HFFc6 (cell line): ENCODE results near the gene ZBED4. TPM values are rescaled to one million over a fixed set of nuclear protein-coding genes. Genes with fewer than 3 reads are reported as not detected.

Experiments
- DNase-seq: peaks from one replicate; pipeline ENCODE4 v3.0.0-alpha.2; 2018
- H3K27ac Mint-ChIP-seq: 2 replicates; pipeline ENCODE4 v1.8.0; 2020; ENCODE audit warnings: mild to moderate bottlenecking, mixed read lengths
- H3K27me3 Mint-ChIP-seq: 2 replicates; pipeline ENCODE4 v1.8.0; 2021; ENCODE audit warnings: mild to moderate bottlenecking, moderate library complexity, mixed read lengths; ENCODE audit not compliant: insufficient read depth
- H3K36me3 Mint-ChIP-seq: 2 replicates; pipeline ENCODE4 v1.8.0; 2021; ENCODE audit warnings: low read depth, mixed read lengths
- H3K4me1 Mint-ChIP-seq: 2 replicates; pipeline ENCODE4 v1.8.0; 2020; ENCODE audit warnings: low read depth, mixed read lengths
- H3K4me3 Mint-ChIP-seq: 2 replicates; pipeline ENCODE4 v1.8.0; 2020; ENCODE audit warnings: mild to moderate bottlenecking, moderate library complexity, mixed read lengths
- H3K9me3 Mint-ChIP-seq: 2 replicates; pipeline ENCODE4 v1.8.0; 2020; ENCODE audit warnings: mild to moderate bottlenecking, mixed read lengths
- total RNA-seq, 6 experiments: library from RNA; stranded (reverse); fragmentation: NEBNext Ultra II Directional; extraction: Animal tissue kit (Norgen Biotek cat#: 25700); gene quantifications; 2 replicates in 1 of 6; 3 replicates in 5 of 6; pipeline ENCODE4 v1.2.3, GENCODE V29; 2021
- TF ChIP-seq, protein P1 (sequence below): fragments of 200-600 bp; sonication (generic); IDR thresholded peaks from 2 replicates; pipeline ENCODE4 v1.5.0; 2021; ENCODE audit warnings: antibody characterized with exemption, mild to moderate bottlenecking

Gene ZBED4
- total RNA-seq, 6 experiments from 2014 or later = 7.9 to 10.9 (median 9.0) TPM

DNA sequence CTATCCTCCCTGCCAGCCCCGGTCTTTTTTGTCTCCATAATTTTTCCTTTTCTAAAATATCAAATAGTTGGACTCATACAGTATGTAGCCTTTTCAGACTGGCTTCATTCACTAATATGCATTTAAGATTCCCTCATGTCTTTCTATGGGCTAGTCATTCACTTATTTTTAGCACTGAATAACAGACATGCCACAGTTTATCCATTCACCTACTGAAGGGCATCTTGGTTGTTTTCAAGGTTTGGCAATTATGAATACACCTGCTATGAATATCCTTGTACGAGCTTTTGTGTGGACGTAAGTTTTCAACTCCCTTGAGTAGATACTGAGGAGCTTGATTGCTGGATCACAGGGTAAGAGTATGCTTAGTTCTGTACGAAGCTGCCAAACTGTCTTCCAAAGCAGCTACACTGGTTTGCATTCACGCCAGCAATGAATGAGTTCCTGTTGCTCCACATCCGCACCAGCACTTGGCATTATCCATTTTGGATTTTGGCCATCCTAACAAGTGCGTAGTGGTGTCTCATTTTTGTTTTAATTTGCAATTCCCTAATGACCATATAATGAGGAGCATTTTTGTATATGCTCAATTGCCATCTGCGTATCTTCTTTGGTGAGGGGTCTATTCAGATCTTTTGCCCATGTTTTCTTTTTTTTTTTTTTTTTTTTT is 43.5 kb downstream of the ZBED4 start:
- Mint-ChIP-seq H3K27me3 (peaks cover 2% of the 10 kb centered on the region), H3K36me3 (peaks cover 47% of the 10 kb centered on the region), H3K27ac (no peak overlapping the region), H3K4me3 (no peak overlapping the region), H3K4me1 (0 out of 2 replicates have a peak, but pooled peaks cover 5% of the 10 kb centered on the region), H3K9me3 (no peaks in the 10 kb centered on the region; the same call in 1 of the 2 replicates)
- no peak for DNase-seq
- TF ChIP-seq, protein P1, sequence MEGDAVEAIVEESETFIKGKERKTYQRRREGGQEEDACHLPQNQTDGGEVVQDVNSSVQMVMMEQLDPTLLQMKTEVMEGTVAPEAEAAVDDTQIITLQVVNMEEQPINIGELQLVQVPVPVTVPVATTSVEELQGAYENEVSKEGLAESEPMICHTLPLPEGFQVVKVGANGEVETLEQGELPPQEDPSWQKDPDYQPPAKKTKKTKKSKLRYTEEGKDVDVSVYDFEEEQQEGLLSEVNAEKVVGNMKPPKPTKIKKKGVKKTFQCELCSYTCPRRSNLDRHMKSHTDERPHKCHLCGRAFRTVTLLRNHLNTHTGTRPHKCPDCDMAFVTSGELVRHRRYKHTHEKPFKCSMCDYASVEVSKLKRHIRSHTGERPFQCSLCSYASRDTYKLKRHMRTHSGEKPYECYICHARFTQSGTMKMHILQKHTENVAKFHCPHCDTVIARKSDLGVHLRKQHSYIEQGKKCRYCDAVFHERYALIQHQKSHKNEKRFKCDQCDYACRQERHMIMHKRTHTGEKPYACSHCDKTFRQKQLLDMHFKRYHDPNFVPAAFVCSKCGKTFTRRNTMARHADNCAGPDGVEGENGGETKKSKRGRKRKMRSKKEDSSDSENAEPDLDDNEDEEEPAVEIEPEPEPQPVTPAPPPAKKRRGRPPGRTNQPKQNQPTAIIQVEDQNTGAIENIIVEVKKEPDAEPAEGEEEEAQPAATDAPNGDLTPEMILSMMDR = no peak

DNA sequence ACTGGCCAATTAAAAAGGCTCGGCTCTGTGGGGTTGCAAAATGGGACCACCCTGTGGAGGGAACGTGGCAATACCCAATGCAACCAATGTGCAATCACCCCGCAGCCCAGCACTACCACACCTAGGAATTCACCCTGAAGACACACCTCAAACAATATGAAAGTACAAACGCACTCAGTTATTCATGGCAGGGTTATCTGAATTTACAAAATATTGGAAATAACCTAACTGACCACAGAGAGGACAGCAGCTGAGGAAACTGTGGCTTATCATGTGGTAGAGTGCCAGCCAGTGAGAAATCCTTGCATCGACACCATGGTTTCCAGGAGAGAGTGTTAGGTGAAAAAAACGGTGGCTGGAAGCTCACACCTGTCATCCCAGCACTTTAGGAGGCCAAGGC is 45.9 kb downstream of the ZBED4 start:
- Mint-ChIP-seq H3K9me3 (no peaks in the 10 kb centered on the region; the same call in 1 of the 2 replicates), H3K27me3 (no peaks in the 10 kb centered on the region; the same call in 1 of the 2 replicates), H3K36me3 (peaks cover 27% of the 10 kb centered on the region), H3K27ac (no peak overlapping the region), H3K4me1 (0 out of 2 replicates have a peak, but pooled peaks cover under 1% of the 10 kb centered on the region), H3K4me3 (no peak overlapping the region)
- DNase-seq = no peak
- TF ChIP-seq, protein P1 = no peak

DNA sequence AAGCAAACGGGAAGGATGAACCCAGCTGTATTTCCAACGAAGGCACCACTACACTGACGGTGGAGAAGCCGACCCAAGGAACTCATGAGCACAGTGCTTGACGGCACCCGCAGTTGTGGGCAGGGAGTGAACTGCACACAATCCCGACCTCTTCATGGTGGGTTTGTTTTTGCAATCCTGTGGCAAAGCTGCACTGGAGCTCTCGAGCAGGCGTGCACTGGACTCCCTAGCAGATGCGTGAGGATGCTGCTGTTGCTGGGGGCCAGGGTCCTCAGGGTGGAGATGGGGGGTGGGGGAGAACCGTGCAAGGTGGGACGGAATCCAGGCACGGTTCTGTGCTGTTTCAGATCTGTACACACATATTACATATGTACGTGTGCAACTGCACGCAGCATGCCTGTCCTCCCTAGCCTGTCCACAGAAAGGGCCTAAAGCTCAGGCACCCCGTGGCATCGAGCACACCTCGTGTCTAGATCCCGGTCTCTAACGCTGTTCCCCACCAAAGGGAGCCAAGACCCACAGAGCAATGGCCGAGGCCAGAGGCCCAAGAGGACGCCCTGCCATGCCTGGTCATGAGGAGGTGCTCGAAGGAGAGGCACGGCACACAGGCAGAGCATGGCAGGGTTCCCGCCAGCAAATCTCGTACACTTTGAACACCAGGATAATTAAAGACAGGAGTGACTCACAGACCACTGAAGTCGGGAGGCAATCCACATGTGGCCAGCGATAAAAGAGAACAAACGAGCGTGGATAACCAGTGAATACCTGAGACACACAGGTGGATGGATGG is 47.0 kb downstream of the ZBED4 start:
- H3K9me3 Mint-ChIP-seq = no peaks in the 10 kb centered on the region
- TF ChIP-seq, protein P1 = no peak
- DNase-seq = no peak
- H3K27ac Mint-ChIP-seq = no peak overlapping the region
- H3K36me3 Mint-ChIP-seq = peaks cover 23% of the 10 kb centered on the region
- peaks cover 5% of the 10 kb centered on the region; the same call in 1 of the 2 replicates for H3K27me3 Mint-ChIP-seq
- no peaks in the 10 kb centered on the region for H3K4me1 Mint-ChIP-seq
- no peak overlapping the region for H3K4me3 Mint-ChIP-seq

DNA sequence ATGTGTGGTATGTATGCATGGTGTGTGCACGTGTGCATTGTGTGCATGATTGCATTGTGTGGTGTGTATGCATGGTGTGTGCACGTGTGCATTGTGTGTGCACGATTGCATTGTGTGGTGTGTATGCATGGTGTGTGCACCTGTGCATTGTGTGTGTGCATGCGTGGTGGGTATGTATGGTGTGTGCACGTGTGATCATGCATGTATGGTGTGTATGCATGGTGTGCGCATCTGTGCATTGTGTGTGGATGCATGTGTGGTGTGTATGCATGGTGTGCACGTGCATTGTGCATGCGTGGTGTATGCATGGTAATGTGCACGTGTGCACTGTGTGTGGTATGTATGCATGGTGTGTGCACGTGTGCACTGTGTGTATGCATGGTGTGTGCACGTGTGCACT is 47.8 kb downstream of the ZBED4 start:
- Mint-ChIP-seq H3K27me3 (peaks cover 6% of the 10 kb centered on the region; the same call in 1 of the 2 replicates), H3K4me1 (no peaks in the 10 kb centered on the region), H3K4me3 (no peak overlapping the region), H3K36me3 (peaks cover 23% of the 10 kb centered on the region), H3K9me3 (no peaks in the 10 kb centered on the region), H3K27ac (no peak overlapping the region)
- DNase-seq = no peak
- TF ChIP-seq, protein P1 = no peak

DNA sequence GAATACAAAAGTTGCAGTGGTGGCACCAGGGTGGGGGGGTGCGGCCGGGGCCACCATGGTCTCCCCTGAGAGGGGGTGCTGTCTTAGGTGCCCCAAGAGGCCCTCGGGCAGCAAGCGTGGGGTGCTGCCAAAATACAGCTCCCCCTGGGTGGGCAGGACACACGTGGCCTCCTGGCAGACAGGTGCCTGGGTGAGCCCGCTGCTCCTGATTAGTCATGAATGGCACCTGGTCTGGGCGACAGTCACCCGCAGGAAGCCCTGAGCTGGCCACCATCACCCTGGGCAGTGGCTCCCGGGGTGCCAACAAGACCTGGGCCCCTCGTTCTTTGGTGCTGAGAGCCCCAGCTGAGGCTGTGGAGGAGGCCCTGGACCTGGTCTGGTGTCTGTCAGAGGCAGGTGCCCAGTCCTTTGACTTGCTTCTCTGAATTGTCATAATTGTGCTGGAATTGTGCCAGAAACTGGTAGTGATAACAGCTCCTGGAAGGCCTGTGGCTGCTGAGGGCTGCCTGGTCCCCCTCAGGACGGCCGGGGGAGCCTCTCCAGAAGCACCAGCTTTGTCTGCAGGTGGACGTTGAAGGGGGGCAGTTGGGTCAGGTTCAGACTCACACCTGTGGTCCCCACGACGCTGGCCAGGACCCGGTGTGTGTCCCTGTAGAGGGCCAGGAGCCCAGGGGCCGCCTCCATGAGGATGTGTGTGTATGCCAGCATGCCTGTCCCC is 49.8 kb downstream of the ZBED4 start:
- Mint-ChIP-seq H3K4me1 (no peaks in the 10 kb centered on the region), H3K36me3 (peaks cover 29% of the 10 kb centered on the region), H3K27ac (no peak overlapping the region)

More for the DNA sequence above, 49.8 kb downstream of the ZBED4 start:
- Mint-ChIP-seq H3K9me3 (no peaks in the 10 kb centered on the region), H3K27me3 (peaks cover 6% of the 10 kb centered on the region; the same call in 1 of the 2 replicates), H3K4me3 (no peak overlapping the region)
- DNase-seq = no peak
- TF ChIP-seq, protein P1 = no peak
